ENCODE data around the gene KDM4C. TPM values are rescaled to one million over a fixed set of nuclear protein-coding genes. Genes with fewer than 3 reads are reported as not detected.

The KDM4C gene
- total RNA-seq, 1 donor from 2014 or later: 16.5 TPM

DNA sequence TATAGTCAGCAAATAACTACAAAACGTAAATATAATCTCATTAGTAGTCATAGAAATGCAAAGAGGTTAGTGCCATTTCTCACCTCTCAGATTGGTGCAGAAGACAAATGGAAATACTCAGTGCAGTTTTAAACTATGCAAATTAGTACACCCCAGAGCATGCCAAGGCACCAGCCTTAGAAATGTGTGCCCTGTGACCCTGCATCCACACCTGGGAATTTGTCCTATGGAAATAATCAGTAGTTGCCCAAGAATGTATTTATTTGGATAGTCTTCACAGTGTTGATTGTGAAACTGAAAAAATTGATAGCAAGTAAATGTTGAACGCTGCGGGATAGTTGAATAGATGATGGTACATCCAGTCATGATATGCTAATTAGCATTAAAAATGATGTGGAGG, 152.7 kb downstream of the KDM4C start:
- no peak overlapping the region for H3K4me3 ChIP-seq (ENCODE audit: low read depth, low read length)
- no peak for DNase-seq (ENCODE audit: low read depth)
- TF ChIP-seq, protein P1, sequence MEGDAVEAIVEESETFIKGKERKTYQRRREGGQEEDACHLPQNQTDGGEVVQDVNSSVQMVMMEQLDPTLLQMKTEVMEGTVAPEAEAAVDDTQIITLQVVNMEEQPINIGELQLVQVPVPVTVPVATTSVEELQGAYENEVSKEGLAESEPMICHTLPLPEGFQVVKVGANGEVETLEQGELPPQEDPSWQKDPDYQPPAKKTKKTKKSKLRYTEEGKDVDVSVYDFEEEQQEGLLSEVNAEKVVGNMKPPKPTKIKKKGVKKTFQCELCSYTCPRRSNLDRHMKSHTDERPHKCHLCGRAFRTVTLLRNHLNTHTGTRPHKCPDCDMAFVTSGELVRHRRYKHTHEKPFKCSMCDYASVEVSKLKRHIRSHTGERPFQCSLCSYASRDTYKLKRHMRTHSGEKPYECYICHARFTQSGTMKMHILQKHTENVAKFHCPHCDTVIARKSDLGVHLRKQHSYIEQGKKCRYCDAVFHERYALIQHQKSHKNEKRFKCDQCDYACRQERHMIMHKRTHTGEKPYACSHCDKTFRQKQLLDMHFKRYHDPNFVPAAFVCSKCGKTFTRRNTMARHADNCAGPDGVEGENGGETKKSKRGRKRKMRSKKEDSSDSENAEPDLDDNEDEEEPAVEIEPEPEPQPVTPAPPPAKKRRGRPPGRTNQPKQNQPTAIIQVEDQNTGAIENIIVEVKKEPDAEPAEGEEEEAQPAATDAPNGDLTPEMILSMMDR (conservative IDR thresholded peaks at IDR 0.05; ENCODE audit: low read depth, low read length): no peak

DNA sequence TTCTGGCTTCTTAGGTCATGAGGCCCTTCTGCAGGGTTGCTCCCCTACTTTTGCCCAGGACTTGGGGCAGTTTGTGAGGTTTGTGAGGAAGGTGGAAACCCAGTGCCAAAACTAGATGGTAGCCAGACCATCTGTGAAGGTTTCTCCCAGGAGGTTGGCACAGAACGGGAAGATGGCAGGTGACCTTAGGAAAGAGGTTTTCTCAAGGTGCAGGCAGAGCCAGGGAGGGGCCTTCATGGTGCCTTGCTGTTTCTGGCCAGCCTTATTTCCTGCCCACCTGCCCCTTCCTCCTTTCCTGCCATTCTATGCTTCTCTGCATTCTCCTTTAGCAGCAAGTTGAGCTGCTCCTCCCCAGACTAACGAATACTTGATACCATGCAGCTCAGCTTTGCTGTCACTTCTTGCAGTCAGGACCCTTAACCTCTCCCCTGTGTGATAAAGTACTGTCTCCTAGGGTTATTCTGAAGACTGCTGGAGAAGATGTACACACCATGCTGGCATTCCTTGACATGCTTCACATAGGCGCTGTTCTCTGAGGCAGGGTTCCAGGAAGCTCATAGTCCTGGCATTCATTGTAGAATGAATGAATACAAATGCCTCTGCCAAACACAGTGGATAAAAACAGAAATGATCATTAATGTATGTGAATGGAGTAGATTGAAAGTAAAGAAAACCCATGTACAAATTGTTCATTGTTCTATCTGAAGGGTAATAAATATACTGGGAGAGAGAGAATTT, 154.3 kb downstream of the KDM4C start:
- DNase-seq (ENCODE audit: low read depth): no peak
- TF ChIP-seq, protein P1 (conservative IDR thresholded peaks at IDR 0.05; ENCODE audit: low read depth, low read length): no peak
- no peak overlapping the region for H3K4me3 ChIP-seq (ENCODE audit: low read depth, low read length)

DNA sequence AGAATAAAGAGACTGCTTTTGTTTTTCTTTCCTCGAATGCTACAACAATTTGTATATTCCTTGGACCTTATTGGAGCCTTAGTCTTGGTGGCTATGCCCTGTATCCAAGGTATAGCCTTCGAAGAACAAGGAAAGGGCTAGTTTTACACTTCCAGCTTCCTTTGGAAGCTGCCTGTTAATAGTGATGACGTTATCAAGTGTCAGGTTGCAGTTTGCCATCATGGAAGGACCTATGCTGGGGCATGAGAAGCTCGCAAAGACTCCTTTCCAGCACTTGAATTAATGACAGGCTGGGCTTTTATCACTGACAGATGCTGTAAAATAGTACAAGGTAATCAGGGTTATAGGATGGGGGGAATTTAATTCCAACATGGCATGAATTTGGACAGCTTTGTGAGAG, 157.9 kb downstream of the KDM4C start:
- TF ChIP-seq, protein P1 (conservative IDR thresholded peaks at IDR 0.05; ENCODE audit: low read depth, low read length): no peak

DNA sequence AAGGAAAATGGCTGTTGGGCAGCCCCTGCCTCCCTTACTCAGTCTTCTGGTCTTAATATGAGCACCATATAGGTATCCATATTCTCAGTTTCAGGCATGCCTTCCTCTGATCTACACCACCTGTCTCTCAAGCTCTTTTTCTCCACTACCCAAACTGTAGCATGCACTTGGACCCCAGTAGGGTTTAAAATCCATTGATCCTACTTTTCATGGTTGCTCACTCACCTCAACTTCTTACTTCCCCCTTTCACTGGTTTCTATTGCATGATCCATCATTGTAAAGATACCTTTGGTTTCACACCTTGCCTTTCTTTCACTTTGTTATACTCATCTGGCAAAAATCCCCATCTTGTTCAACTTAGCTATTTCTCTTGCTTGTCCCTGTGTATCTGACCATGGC, 159.4 kb downstream of the KDM4C start:
- H3K4me3 ChIP-seq (ENCODE audit: low read depth, low read length): no peak overlapping the region
- DNase-seq (ENCODE audit: low read depth): no peak
- TF ChIP-seq, protein P1 (conservative IDR thresholded peaks at IDR 0.05; ENCODE audit: low read depth, low read length): no peak

More for the DNA sequence above, 157.9 kb downstream of the KDM4C start:
- no peak overlapping the region for H3K4me3 ChIP-seq (ENCODE audit: low read depth, low read length)
- no peak for DNase-seq (ENCODE audit: low read depth)

DNA sequence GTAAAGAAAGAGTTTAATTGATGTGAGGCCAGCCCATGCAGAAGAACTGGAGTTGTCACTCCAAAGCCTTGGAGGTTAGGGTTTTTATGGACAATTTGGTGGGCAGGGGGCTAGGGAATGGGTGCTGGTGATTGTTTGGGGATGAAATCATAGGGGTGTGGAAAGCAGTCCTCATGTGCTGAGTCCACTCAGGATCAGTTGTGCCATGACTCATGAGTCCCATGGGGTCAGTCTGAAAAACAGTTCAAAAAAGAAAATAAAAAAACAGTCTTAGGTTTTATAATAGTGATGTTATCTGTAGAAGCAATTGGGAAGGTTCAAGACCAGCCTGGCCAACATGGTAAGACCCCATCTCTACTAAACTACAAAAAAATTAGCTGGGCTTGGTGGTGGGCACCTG, 162.3 kb downstream of the KDM4C start:
- no peak for DNase-seq (ENCODE audit: low read depth)
- no peak overlapping the region for H3K4me3 ChIP-seq (ENCODE audit: low read depth, low read length)
- TF ChIP-seq, protein P1 (conservative IDR thresholded peaks at IDR 0.05; ENCODE audit: low read depth, low read length): no peak

DNA sequence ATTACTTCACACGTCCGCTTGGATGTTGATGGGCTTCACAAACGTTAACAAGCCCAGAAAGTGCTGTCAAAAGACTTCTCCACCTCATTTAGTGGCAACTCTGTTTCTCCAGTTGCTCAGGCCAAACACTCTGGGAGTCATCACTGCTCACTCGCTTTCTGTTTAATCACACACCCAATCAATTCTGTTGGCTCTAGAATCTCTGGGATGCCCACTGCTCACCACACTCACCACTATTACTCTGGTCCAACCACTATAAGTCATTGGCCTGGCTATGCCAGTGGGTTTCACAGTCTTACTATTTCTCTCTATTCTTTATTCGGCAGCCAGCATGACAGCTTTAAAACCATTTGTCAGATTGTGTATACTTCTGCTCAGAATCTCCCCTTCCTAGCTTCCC, 163.5 kb downstream of the KDM4C start:
- DNase-seq (ENCODE audit: low read depth): no peak
- TF ChIP-seq, protein P1 (conservative IDR thresholded peaks at IDR 0.05; ENCODE audit: low read depth, low read length): no peak
- no peak overlapping the region for H3K4me3 ChIP-seq (ENCODE audit: low read depth, low read length)

DNA sequence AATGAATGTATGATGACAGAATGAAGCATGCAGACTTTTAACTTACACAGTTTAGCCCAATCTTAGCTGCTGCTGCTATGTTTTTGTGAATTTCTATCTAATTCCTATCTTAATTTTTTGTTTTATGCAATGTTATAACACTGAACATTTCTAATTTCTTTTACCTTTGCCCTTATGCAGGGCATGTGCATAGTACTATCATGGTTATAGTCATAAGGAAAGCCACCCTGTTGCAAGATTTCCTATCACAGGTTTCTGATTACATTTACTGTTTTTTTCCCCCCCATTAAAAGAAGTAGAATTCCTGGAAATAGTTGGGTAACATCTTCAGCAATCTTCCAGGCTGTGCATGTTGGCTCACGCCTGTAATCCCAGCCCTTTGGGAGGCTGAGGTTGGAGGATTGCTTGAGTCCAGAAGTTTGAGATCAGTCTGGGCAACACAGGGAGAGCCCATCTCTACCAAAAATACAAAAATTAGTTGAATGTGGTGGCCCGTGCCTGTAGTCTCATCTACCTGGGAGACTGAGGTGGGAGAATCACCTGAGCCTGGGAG, 164.4 kb downstream of the KDM4C start:
- TF ChIP-seq, protein P1 (conservative IDR thresholded peaks at IDR 0.05; ENCODE audit: low read depth, low read length): no peak
- no peak for DNase-seq (ENCODE audit: low read depth)
- H3K4me3 ChIP-seq (ENCODE audit: low read depth, low read length): no peak overlapping the region
